Neural crest cell (in vitro differentiated cells): ENCODE measurements around the gene BTD. TPM values are rescaled to one million over a fixed set of nuclear protein-coding genes. Genes with fewer than 3 reads are reported as not detected.
A peak's percentile ranks its signal among the peaks of the same experiment; 100 is the strongest.

ENCODE experiments used
- DNase-seq: peaks from one replicate; pipeline ENCODE4 v3.0.0; 2021; ENCODE audit warnings: low read depth, mixed read lengths, low spot score
- H3K27ac Mint-ChIP-seq: one replicate; pipeline ENCODE4 v1.8.0; 2021; ENCODE audit warnings: mild to moderate bottlenecking, mixed read lengths; ENCODE audit not compliant: unreplicated experiment
- H3K27me3 Mint-ChIP-seq: 2 replicates; pipeline ENCODE4 v1.8.0; 2021; ENCODE audit warnings: low read depth, mild to moderate bottlenecking, mixed read lengths
- H3K36me3 Mint-ChIP-seq: 2 replicates; pipeline ENCODE4 v1.8.0; 2021; ENCODE audit warnings: low read depth, mild to moderate bottlenecking, mixed read lengths
- H3K4me1 Mint-ChIP-seq: 2 replicates; pipeline ENCODE4 v1.8.0; 2021; ENCODE audit warnings: mixed read lengths
- H3K4me3 Mint-ChIP-seq: one replicate; pipeline ENCODE4 v1.8.0; 2021; ENCODE audit warnings: mild to moderate bottlenecking, mixed read lengths
- H3K9me3 Mint-ChIP-seq: 2 replicates; pipeline ENCODE4 v1.8.0; 2021; ENCODE audit warnings: mixed read lengths
- long read RNA-seq: library from polyadenylated mRNA; unstranded; transcript quantifications from one replicate; pipeline ENCODE4 v2.0.0, GENCODE V29; 2020
- total RNA-seq: library from RNA; stranded (reverse); gene quantifications from 2 replicates; pipeline ENCODE4 v1.2.1, GENCODE V29; 2021
- TF ChIP-seq, protein P1 (sequence below): fragments of 200-600 bp; sonication (generic); conservative IDR thresholded peaks from 2 replicates; pipeline ENCODE4 v1.5.0; 2021; ENCODE audit warnings: antibody characterized with exemption, mild to moderate bottlenecking

Gene BTD, protein sequence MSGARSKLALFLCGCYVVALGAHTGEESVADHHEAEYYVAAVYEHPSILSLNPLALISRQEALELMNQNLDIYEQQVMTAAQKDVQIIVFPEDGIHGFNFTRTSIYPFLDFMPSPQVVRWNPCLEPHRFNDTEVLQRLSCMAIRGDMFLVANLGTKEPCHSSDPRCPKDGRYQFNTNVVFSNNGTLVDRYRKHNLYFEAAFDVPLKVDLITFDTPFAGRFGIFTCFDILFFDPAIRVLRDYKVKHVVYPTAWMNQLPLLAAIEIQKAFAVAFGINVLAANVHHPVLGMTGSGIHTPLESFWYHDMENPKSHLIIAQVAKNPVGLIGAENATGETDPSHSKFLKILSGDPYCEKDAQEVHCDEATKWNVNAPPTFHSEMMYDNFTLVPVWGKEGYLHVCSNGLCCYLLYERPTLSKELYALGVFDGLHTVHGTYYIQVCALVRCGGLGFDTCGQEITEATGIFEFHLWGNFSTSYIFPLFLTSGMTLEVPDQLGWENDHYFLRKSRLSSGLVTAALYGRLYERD
- total RNA-seq = 5.8 and 8.1 TPM in 2 replicates
- long read RNA-seq, full-length matches to known transcripts = 8 of 10 reads
- long read RNA-seq, partial matches to known transcripts = 2 of 10 reads
- long read RNA-seq, other reads (novel, unspliced or antisense) = 0 of 10 reads

DNA sequence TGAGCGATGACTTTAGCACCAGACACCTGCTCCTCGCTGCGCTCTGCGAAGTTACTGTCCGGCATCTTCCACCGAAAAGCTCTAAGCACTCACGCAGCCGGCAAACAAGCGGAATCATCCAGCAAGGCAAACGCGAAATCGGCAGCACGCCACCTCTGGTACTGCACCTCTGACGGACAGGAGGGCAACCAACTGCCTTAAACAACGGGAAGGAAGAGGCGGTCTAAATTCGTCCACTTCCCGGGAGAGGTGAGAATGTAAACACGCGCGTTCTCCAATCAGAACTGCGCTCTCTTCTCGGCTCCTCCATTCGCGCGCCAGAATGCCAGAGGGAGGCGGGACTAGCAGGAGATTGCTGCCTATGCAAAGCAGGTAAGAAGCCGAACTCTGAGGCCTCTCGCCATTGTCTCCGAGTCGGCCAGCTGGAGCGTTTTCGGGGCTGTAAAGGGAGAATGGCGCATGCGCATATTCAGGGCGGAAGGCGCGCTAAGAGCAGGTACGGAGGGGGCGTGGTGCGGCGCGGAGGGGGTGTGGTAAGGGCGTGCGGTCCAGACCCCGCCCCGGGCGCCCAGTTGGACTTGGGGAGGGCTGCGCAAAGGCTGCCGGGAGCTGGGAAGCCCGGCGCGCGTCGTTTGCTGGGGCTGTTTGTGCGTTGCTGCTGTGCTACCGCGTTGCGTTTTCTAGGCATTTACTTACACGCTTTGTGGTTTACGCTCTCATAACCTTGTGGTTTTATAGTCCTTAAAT is at the start of gene BTD, which contains the start of gene HACL1:
BTD (plus strand) TSS at position 347 of the 747 bp plus-strand sequence. CDS start 33,695 bp downstream, outside the sequence.
HACL1 (minus strand) TSS at position 171 of the 747 bp plus-strand sequence; CDS start at position 65, 106 bp downstream.
- peaks cover 7% of the 10 kb centered on the region for H3K9me3 Mint-ChIP-seq
- H3K4me1 Mint-ChIP-seq = peaks cover 31% of the 10 kb centered on the region
- H3K36me3 Mint-ChIP-seq = peaks cover 12% of the 10 kb centered on the region
- H3K27me3 Mint-ChIP-seq = no peaks in the 10 kb centered on the region
- DNase-seq = peak; percentile 97
- peak within 1 kb of the TSS; percentile 99 for H3K27ac Mint-ChIP-seq
- TF ChIP-seq, protein P1, sequence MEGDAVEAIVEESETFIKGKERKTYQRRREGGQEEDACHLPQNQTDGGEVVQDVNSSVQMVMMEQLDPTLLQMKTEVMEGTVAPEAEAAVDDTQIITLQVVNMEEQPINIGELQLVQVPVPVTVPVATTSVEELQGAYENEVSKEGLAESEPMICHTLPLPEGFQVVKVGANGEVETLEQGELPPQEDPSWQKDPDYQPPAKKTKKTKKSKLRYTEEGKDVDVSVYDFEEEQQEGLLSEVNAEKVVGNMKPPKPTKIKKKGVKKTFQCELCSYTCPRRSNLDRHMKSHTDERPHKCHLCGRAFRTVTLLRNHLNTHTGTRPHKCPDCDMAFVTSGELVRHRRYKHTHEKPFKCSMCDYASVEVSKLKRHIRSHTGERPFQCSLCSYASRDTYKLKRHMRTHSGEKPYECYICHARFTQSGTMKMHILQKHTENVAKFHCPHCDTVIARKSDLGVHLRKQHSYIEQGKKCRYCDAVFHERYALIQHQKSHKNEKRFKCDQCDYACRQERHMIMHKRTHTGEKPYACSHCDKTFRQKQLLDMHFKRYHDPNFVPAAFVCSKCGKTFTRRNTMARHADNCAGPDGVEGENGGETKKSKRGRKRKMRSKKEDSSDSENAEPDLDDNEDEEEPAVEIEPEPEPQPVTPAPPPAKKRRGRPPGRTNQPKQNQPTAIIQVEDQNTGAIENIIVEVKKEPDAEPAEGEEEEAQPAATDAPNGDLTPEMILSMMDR = peak; percentile 43
- H3K4me3 Mint-ChIP-seq = peak within 1 kb of the TSS; percentile 100

DNA sequence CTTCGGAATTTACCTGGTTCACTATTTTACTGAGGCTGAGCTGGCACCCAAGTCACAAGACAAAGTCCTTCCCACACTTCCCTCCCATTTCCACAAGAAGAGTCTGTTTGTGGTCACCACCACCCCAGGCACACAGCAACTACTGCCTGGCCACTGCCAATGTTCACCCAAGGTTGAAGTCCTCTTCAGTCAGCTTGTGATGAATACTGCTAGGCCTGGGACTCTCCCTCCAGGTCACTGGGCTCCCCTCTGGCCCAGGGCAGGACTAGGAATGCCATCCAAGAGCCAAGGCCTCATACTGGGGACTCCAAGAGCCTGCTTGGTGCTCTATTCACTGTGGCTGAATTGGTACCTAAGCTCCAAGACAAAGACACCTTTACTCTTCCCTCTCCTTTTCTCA is 49.6 kb upstream of the BTD start:
- H3K9me3 Mint-ChIP-seq = peaks cover 6% of the 10 kb centered on the region
- H3K4me1 Mint-ChIP-seq = no peaks in the 10 kb centered on the region
- H3K27ac Mint-ChIP-seq = peak overlapping the region; percentile 75
- TF ChIP-seq, protein P1 = no peak
- H3K36me3 Mint-ChIP-seq = peaks cover 15% of the 10 kb centered on the region
- no peaks in the 10 kb centered on the region for H3K27me3 Mint-ChIP-seq
- no peak for DNase-seq
- H3K4me3 Mint-ChIP-seq = no peak overlapping the region

DNA sequence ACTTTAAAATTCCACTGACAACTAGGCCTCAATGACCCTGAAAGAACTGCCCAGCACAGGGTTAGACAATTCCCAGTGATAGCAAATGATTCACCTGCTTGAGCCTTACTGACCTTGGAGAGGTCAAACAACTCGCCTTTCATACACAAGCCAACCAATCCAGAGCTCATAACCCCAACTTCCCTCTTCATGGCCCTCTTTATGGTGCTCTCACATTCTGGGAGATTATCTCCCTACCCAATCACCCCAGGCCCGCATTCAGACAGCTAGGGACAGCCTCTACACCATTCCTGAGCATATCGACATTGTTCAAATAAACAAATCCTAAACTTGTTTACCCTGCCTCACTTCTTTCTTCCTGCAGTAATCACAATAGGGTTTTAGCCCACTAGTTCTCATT is 47.8 kb upstream of the BTD start:
- Mint-ChIP-seq H3K36me3 (peaks cover 8% of the 10 kb centered on the region), H3K9me3 (peaks cover 5% of the 10 kb centered on the region), H3K4me1 (peaks cover 6% of the 10 kb centered on the region), H3K4me3 (no peak overlapping the region), H3K27ac (no peak overlapping the region), H3K27me3 (no peaks in the 10 kb centered on the region)
- DNase-seq = no peak
- TF ChIP-seq, protein P1 = no peak

DNA sequence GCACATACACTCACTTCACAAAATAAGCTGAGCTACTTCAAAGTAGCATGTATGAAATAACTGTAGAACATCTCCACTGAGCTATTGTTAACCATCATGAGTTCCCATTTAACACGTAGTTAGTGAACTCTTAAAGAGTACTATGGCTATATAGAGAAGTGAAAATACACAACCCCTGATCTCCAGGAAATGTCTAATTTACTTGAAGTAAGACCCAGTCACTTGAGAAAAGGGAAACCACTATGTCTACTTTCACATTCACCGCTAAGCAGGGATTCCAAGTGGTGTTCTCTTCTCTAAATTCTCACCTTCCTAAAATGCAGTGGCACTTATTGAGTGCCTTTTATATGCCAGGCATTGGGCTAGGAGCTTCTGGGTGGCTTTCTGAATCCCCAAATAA is 45.0 kb upstream of the BTD start:
- TF ChIP-seq, protein P1 = no peak
- Mint-ChIP-seq H3K27me3 (no peaks in the 10 kb centered on the region), H3K9me3 (no peaks in the 10 kb centered on the region), H3K27ac (no peak overlapping the region), H3K4me1 (peaks cover 6% of the 10 kb centered on the region), H3K4me3 (no peak overlapping the region), H3K36me3 (no peaks in the 10 kb centered on the region)
- DNase-seq = no peak

DNA sequence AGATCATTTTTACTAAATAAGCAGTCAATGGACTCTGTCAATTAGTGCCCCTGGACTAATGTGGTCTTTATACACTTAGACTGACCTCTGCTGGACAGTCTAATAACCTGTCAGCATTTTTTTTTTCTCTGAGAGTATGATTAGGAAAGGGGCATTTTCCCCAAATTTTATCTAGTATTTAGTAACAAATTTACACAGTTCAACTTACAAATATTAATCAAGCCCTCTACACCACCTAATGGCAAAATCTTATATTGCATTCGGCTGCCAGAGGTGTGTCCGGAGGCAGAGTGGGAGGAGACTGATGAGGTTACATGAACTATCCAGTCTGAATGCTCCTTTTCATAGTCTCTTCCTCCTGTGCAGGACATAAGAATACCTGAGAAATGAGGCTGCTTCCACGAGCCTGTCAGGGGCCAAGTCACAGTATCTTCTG is 44.0 kb upstream of the BTD start:
- H3K4me3 Mint-ChIP-seq = no peak overlapping the region
- no peaks in the 10 kb centered on the region for H3K36me3 Mint-ChIP-seq
- DNase-seq = peak; percentile 39
- no peaks in the 10 kb centered on the region for H3K9me3 Mint-ChIP-seq
- no peaks in the 10 kb centered on the region for H3K27me3 Mint-ChIP-seq
- H3K4me1 Mint-ChIP-seq = peaks cover 6% of the 10 kb centered on the region
- H3K27ac Mint-ChIP-seq = no peak overlapping the region
- TF ChIP-seq, protein P1 = peak; percentile 78
